GM18861 (cell line): ENCODE data around the gene BTK.

ENCODE experiments used
- ATAC-seq: cut with Tn5 transposase; IDR thresholded peaks from one replicate; pipeline ENCODE4 v1.9.1; 2021; ENCODE audit not compliant: unreplicated experiment

Gene BTK

DNA sequence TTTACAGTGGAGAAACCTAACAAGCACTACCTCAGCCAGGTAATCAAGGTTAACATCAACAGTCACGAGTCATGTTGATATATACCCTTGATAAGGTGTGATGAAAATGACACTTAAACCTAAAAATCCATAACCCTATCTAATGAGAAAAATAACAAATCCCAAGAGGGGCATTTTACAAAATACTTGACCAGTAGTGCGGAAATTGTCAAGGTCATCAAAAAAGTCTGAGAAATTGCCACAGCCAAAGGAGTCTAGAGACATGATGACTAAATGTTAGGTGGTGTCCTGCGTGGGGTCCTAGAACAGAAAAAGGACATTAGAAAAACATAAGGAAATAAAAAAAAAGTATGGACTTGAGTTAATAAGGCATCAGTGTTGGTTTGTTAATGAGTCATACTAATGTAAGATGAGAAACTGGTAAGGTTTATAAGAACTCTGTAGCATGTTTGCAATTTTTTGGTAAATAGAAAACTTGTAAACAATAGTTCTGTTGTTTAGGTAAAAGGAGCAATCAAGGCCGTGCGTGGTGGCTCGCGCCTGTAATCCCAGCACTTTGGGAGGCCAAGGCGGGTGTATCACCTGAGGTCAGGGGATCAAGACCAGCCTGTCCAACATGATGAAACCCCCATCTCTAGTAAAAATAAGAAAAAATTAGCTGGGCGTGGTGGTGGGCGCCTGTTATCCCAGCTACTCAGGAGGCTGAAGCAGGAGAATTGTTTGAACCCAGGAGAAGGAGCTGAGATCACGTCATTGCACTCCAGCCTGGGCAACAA, 7.7 kb upstream of the BTK start:
- no peak for ATAC-seq

DNA sequence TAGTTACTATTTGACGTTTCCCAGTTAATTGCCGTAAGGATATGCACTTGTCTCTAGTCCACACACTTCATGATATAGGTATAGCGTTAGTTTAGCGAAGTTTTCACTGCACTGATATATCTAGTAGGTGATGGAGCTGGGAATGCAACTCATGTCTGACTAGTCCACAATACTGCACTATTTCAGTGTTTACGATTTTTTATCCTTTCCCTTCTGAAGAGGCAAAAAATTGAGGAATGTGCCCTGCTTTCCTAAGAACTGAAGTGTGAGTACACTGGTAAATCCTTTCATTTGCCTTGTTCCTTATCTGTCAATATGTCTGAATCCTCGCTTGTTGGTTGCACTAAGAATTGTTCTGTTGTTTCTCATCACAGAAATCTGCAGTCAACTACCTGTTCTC, 5.8 kb upstream of the BTK start:
- no peak for ATAC-seq

DNA sequence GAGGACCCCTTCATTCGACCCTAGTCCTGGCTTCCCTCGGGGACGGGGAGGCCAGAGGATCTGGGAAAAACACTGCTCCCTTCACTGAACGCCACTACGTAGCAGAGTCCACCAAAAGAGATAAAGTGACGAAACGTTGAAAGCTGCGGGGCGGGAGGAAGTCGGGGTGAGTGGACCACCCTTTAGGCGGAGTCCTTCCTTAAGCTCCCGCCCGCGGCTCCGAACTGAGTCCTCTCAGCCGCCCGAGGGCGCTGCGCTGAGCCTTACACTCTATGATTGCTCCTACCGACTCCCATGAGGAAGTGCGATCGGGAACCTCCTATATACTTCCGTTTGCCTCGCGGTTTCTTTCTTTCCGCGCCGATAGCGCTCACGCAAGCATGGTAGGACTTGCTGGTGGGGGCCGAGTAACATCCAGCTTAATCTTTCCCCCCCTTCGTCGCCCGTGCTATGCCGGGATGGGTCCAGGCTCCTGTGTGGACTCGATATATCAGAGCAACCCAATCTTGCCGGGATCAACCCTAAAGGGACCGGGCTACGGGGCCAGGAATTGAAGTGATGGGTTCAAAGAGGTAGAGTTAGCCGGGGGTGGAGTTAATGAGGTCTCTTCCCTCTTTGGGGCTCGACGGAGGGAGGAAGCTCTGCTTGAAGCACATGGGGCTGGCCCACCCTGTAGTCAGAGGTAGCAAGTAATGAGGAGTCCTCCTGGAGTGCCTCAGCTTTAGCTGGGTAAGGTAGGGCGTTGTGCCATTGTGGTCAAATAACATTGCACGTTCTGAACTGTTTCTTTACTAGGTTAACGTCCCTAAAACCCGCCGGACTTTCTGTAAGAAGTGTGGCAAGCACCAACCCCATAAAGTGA, 4.9 kb upstream of the BTK start, which contains the start of gene RPL36A:
Gene RPL36A, plus strand, starts transcription at position 348 of the 862 bp plus-strand sequence. Its CDS starts 33 bp downstream, at position 381.
- ATAC-seq, result peak; percentile 78

DNA sequence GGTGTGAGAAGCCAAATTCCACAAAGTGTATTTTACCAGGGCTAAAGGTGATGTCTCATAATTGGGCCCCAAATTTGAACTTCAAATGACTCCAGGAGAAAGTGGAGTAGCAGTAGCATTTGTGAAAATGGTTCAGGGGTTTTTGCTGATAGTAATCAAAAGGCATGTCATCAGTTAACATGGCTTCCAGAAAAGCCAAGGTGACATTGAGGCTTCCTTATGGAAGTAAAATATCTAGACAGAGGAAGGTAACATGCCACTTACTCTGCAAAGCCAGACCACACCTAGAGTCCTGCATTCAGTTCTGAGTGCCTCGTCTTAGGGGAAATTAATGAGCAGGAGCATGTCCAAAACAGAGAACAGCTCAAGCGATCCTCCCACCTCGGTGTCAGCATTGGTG, 2.6 kb upstream of the BTK start:
- no peak for ATAC-seq

DNA sequence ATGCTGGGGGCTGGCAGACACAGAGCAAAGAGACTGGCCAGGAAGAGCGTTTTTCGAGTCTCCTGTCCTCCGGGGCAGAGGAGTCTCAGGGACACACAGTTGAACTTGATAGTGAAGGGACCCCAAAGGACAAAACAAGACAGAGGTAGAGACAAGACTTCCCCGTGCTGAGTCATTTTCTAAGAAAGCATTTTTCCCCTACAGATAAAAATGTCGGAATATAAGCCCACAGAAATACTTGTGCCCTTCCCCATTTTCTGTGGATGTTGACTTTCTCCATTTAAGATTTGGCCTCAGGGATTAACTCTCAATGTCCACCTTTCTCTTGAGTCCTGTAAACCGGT, 523 bp upstream of the BTK start:
- no peak for ATAC-seq

DNA sequence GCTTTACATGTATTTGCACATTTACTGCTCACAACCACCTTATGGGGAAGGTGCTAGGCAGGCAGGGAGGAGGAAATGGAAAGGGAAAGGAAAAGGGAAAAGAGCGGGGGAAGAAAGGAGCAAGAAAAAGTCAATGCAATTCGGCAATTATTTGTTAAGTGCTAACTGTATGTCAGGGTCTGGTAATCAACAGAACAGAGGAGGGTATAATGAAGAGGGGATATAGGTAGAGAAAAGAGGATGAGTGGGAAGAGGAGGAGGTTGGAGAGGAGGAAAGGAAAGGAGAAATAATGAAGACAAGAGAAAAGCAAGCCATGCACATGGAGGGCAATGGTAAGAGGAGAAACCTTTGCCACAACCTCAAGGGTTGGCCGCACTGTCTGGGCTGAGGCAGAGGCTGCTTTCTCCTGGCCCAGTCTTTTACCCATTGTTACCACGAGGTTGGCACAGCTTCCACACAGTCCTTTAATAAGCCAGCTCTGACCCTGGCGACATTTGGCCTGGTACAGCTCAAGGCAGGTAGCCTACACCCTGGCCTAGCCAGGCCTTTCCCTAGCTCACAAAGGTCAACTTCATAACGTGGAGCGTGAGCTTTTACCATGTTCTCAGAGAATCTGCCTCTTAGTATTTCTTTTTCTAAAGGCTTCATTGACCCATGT, 836 bp downstream of the BTK start:
- ATAC-seq, result no peak

DNA sequence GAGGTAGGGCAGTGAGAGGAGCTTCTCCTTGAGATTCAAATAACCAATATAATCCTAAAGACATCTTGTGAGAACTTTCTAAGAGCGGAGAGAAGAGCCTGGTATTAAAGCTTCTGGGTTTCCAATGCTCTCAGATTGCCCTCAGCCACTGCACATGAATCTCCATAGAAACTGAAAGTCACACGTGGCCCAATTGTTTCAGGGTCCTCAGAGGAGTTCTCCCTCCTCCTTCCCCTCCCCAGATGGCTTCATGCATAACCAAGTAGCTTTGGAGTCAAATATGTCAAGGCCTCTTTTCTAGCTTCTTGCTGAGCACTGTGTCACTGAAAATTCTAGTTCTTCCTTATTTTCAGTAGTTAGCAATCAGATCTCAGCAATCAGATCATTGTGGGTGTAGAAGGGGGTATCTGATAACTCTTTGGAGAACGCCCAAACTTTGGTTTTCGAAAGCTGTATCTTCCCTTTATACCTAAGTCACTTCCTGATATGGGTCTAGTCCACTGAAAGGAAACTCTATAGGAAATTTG, 2.2 kb downstream of the BTK start:
- peak; percentile 72 for ATAC-seq

DNA sequence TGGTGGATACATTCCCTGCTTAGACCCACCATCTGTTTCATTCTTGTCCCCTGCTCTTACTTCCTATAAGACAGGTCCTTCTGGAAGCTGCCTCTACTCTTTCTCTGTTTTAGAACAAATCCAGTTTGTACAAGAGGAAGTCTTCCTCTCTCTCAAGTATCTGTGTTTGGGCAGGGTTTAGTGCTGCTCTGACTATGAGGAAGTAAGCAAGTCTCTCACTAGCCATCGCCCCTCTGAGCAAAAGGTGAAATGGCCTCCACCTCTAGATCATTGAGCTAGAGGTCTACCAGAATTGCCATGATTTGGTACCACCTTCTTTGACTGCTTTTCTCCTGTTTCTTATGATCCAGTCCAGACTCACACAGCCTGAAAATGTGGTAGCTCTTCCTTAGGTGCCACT, 8.4 kb downstream of the BTK start:
- no peak for ATAC-seq

DNA sequence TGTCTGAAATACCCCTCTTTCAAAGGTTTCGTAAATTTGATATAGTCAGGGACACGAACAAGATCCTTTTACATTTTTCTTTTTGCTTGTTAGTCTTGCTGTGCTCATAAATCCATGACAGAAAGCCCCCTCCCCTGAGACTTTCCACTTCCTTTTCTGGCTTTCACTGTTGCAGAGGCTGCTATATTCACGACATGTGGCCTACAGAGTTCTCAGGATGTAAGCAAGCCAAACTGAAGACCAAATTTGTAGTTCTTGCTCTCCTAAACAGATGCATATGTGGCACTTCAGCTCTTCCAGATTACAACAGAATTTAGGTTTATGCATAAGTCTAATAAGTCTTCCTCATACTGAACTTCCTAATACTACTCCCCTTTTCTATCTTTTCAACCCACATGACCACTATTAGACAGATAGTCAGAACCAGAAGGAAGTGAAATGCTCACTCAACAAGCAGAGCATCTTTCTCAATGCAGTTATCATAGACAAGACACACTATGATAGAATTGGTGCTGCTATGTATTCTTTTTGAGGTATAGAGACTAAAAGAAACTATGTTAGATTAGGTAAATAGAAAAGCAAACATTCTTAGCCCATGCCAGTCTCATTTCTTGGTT, 15.0 kb downstream of the BTK start:
- peak; percentile 74 for ATAC-seq

DNA sequence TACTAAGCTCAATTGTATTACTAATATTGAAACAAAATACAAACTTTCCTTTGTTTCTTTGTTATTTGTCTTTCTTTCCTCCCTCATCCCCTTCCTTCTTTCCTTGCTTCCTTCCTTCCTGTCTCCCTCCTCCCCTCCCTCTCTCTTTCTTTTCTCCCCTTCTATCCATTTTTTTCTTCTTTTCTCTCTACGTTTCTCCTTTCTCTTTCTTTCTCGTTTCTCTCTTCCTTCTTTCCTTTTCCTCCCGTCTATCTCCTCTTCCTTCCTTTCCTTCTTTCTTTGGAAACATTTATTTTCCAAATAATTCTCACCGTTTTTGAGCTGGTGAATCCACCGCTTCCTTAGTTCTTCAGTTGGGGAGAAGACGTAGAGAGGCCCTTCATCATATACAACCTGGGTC, 16.3 kb downstream of the BTK start:
- ATAC-seq, result no peak

DNA sequence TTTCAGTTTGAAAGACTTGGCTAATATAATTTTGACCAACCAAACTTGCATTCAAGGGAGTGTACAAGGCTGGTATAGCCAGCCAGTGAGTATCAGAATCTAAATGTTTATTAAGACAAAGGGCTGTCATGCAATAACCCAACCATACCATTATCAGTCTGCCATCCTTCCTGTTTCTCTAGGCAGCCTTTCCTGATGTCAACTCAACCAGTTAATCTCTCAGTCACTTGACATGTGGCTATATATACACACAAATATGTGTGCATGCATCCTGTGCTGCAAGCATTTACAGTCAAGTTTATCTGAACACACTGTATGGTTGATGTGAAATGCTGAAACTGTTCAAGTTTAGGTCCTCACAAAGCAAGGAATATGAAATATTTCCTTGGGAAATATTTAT, 17.2 kb downstream of the BTK start:
- peak; percentile 54 for ATAC-seq

DNA sequence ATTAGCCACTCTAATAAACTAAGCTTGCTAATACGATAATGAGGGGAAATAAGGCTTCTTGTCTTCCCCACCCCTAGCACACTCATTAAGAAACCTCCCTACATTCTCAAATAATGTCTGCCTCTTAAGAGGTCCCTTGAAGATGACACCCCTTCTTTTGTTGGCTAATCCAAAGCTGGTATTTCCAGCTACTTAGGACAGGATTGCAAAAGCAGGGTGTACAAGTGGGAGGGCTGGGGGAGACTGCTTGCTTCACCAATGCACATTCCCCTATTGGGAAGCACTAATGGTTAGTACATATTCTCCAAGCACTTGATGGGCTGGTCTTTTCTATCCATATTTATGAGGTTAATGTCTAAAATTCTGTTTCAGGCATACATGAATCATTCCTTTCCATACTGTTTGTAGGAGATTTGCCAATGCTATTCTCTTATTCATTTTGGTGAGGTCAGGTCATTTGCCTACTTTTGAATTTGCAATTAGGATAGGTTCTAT, 20.6 kb downstream of the BTK start:
- ATAC-seq, result no peak

DNA sequence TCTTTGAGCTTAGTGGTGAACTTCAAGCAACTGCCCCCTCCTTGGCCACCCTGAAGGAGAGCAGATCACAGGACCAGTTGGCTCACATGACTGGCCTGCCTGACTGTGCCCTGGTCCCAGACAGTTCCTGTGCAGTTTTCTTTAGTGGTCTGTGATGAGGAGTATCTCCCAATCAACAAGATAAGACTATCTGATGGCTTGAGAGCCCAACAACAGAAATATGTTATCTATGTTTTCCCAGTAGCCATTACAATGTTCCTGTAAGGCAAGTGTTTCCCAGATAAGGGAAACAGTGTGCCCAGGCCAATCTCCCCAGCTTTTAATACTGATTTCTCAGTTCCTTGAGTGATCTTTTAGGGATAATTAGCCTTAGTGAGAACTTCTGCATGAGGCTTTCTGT, 23.2 kb downstream of the BTK start:
- no peak for ATAC-seq

DNA sequence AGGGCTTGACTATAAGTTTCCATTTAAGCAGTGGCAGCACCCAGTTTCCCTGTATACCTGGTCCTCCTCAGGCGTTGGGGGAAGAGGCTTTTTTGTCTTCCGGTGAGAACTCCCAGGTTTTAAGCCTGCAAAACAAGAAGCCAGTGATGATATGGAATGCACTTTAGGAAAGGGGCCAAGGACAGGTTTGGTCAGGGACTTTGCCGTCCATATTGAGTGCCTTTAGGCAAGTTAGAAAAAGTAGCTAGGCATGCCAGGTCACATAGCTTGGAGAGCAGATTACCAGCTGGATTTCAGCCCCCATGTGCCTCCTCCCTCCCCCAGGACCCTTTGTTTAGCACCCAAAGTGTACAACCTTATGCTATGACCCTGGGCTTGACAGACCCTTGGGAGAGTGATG, 23.9 kb downstream of the BTK start:
- ATAC-seq, result no peak

DNA sequence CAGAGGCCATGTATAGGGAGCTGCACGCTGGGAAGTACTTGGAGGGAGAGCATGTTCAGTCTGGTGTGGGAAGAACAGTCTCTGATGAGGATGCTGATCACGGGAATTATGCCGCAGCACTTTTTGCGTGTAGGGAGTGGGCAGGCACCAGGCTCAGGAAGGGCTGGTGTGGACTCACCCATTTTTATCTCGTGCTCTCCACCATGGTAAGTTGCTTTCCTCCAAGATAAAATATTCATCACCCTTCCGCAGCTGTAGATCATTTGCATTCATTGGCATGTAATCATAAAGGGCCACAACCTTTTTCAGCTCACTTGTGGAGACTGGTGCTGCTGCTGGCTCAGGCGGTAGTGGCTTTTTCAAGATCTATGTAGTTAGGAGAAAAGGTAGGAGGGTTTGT, 25.6 kb downstream of the BTK start:
- no peak for ATAC-seq

DNA sequence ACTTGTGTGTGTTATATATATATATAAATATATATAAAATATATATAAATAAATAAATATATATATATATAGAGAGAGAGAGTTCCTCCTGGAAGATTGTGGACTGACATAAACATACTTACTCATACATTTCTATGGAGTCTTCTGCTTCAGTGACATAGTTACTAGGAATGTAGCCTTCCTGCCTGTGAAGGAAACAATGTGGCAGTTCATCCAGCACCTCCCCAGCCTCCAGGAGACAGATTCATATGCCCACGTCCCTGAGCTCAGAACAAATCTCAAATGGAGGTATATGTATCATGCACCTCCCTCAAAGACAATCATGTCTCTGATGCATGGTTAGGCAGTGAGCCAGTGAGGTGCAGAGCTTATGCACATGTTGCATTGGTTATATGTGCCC, 26.0 kb downstream of the BTK start:
- ATAC-seq, result no peak

DNA sequence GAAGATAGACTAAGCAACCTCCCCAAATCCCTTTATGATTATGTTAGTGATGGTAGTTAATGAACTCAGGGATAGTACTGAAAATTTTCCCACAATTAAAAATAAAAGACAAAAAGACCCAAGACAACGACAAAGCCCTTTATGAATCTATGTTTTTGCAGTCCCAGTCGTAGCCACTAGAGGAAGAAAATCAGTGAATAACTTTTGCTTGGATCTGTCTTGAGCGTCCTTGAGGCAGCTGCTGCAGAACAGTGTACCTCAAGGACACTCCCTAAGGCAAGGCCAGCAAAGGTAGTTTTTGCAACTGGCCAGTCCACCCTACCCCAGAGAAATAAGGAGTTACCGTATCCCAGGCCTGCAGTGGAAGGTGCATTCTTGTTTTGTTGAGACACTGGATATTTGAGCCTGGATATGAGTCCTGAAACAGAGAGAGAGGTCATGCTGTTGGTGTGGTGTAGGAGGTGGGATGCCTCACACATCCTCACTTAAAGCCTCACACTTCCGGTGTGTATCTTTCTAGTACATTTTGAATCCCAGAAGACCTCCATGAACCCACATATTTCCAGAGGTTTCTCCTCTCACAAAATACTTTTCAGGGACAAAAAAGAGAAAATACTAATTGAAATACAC, 28.7 kb downstream of the BTK start:
- no peak for ATAC-seq

DNA sequence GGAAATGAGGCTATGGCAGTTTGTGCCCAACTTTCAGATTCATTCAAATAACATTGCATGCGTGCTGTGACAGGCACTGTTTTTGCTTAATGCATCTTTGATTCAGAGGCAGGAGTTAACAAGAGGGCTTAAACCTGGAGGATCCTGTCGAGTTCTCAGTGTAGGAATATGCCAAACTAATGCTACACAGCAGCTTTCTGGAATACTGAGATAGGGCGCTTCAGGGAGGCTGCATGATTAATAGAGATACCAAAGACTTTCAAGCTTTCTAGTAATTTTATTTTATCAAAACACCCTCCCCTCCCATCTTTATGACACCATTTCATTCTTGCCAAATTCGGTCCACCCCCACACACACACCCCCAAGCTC, 36.8 kb downstream of the BTK start:
- ATAC-seq, result no peak

DNA sequence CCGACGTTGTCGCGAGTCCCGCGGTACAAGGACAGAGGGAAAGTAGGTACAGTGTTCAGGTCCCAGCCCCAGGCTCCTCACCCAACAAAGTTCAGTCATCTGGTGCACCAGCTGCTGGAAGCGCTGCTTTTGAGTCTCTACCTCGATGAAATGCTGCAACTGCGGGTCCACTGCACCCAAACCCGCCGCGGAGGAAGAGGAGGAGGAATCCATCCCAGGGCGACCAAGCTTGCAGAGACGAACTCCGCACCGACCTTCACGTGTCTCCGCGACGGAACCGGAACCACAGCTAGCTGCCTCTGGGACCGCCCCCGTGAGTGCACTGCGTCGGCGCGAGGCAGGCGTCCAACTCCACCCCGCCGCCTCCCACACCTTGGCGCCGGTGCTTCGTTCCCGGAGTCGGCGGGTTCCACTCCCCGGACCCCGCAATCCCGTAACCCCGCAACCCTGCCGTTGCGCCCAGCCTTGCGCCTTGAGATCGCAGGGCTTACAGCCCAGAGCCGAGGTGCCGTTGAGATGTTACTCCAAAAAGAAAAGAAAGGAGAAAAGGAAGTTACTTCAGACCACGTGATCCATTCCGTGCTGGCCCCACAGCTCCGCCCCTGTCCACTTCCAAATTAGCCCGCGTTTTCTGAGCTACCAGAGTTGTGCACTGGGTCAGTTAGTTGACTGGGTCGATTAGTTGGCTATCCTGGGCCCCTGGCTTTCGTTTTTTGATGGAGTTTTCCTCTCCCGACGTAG, 37.4 kb downstream of the BTK start, which contains the start of gene TIMM8A:
Gene TIMM8A, minus strand, starts transcription at position 291 of the 741 bp plus-strand sequence. Its CDS starts 78 bp downstream, at position 213.
- peak; percentile 93 for ATAC-seq
